ENCODE measurements around the gene SLC38A3. TPM values are rescaled to one million over a fixed set of nuclear protein-coding genes. Genes with fewer than 3 reads are reported as not detected.

SLC38A3 gene
- total and polyA plus RNA-seq, 9 of the 15 experiments (the other 6 are each of a cell fraction or from before 2014, with no cell fraction given): 0.09 to 0.38 (median 0.16) TPM; not detected in 6

DNA sequence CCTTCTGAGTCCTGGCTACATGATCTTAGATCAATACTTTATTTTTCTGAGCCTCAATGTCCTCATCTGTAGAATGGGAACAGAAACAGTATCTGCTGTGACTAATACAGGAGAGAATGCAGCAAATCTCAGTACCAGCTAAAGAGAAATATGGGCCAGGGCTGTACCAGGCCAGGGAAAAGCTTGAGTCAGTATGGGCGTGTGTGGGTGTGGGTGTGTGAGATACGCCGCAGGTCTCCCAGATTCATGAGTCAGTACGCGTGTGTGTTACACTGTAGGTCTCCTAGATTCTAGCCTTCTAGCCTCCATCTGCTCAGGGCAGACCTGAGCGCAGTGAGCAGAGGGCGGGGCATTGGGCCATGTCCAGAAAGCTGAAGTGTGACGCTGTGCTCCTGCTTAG lies 46.1 kb downstream of the SLC38A3 start (continued):
- TF ChIP-seq HOMEZ (CRISPR knock-in tag; IDR thresholded peaks at IDR 0.05) (no peak), EWSR1 (IDR thresholded peaks at IDR 0.05; ENCODE audit: borderline replicate concordance, low read depth, partially characterized antibody) (no peak), TARDBP (IDR thresholded peaks at IDR 0.05) (no peak), MED1 (CRISPR knock-in tag; IDR thresholded peaks at IDR 0.05; ENCODE audit: borderline replicate concordance) (no peak), CBFA2T3 (IDR thresholded peaks at IDR 0.05) (peak; percentile 81), ZNF398 (CRISPR knock-in tag; IDR thresholded peaks at IDR 0.05) (no peak), POLR3G (IDR thresholded peaks at IDR 0.05; ENCODE audit: extremely low read depth, insufficient read length, insufficient replicate concordance) (no peak), BHLHE40 (IDR thresholded peaks at IDR 0.05; ENCODE audit: low read length) (no peak), NR3C1 (CRISPR knock-in tag; IDR thresholded peaks at IDR 0.05) (no peak), TBL1XR1 (IDR thresholded peaks at IDR 0.05; ENCODE audit: low read length in 2 of 2) (no peak)
- TF ChIP-seq, protein P1, sequence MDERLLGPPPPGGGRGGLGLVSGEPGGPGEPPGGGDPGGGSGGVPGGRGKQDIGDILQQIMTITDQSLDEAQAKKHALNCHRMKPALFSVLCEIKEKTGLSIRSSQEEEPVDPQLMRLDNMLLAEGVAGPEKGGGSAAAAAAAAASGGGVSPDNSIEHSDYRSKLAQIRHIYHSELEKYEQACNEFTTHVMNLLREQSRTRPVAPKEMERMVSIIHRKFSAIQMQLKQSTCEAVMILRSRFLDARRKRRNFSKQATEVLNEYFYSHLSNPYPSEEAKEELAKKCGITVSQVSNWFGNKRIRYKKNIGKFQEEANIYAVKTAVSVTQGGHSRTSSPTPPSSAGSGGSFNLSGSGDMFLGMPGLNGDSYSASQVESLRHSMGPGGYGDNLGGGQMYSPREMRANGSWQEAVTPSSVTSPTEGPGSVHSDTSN (CRISPR knock-in tag; IDR thresholded peaks at IDR 0.05; ENCODE audit: low read depth): no peak
- TF ChIP-seq, protein P1 (tag; conservative IDR thresholded peaks at IDR 0.05; ENCODE audit: low read depth): no peak
- TF ChIP-seq, protein P2, sequence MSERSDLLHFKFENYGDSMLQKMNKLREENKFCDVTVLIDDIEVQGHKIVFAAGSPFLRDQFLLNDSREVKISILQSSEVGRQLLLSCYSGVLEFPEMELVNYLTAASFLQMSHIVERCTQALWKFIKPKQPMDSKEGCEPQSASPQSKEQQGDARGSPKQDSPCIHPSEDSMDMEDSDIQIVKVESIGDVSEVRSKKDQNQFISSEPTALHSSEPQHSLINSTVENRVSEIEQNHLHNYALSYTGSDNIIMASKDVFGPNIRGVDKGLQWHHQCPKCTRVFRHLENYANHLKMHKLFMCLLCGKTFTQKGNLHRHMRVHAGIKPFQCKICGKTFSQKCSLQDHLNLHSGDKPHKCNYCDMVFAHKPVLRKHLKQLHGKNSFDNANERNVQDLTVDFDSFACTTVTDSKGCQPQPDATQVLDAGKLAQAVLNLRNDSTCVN (CRISPR knock-in tag; IDR thresholded peaks at IDR 0.05): no peak

Measured in K562 (cell line).